NCI-H2227 (cell line): Measurements from ENCODE around the gene AK5.

Experiments used
- DNase-seq: peaks from one replicate; lab custom pipeline; 2025; ENCODE audit not compliant: unreplicated experiment; lab: John Stamatoyannopoulos, UW

The AK5 gene

GRCh38 chr1:77538956-77539518, 257.2 kb downstream of the AK5 start:
- no peak for DNase-seq

- DNase-seq = peak; percentile 28
Measured at GRCh38 chr1:77539519-77540142, 257.8 kb downstream of the AK5 start.

GRCh38 chr1:77540501-77541161, 258.8 kb downstream of the AK5 start:
- no peak for DNase-seq

- DNase-seq = no peak
Measured at GRCh38 chr1:77541162-77541545, 259.3 kb downstream of the AK5 start.

GRCh38 chr1:77542813-77543420, 261.1 kb downstream of the AK5 start:
- no peak for DNase-seq

GRCh38 chr1:77543822-77544448, 262.1 kb downstream of the AK5 start:
- no peak for DNase-seq

- DNase-seq = no peak
Measured at GRCh38 chr1:77544845-77545244, 263.0 kb downstream of the AK5 start.

- DNase-seq = no peak
Measured at GRCh38 chr1:77545970-77546369, 264.2 kb downstream of the AK5 start.

- DNase-seq = no peak
Measured at GRCh38 chr1:77546890-77547289, 265.1 kb downstream of the AK5 start.

- no peak for DNase-seq
Measured at GRCh38 chr1:77548285-77548684, 266.5 kb downstream of the AK5 start.

GRCh38 chr1:77550135-77550534, 268.3 kb downstream of the AK5 start:
- DNase-seq = no peak

GRCh38 chr1:77552626-77553025, 270.8 kb downstream of the AK5 start:
- DNase-seq = no peak

GRCh38 chr1:77553568-77554291, 271.9 kb downstream of the AK5 start:
- no peak for DNase-seq

- no peak for DNase-seq
Measured at GRCh38 chr1:77556045-77556444, 274.2 kb downstream of the AK5 start.

GRCh38 chr1:77557053-77557452, 275.2 kb downstream of the AK5 start:
- no peak for DNase-seq

- DNase-seq = no peak
Measured at GRCh38 chr1:77558591-77559164, 276.9 kb downstream of the AK5 start.

GRCh38 chr1:77560741-77561140, 278.9 kb downstream of the AK5 start:
- DNase-seq = no peak

- DNase-seq = no peak
Measured at GRCh38 chr1:77562596-77563150, 280.9 kb downstream of the AK5 start.

GRCh38 chr1:77565321-77565720, 283.5 kb downstream of the AK5 start:
- DNase-seq = no peak

GRCh38 chr1:77571642-77572041, 289.8 kb downstream of the AK5 start:
- no peak for DNase-seq
